ENCODE data around the gene FRA10AC1. TPM values are rescaled to one million over a fixed set of nuclear protein-coding genes. Genes with fewer than 3 reads are reported as not detected.

Gene FRA10AC1
- total RNA-seq, 1 experiment from 2014 or later = 12.4 TPM

- Histone ChIP-seq H3K23me2 (ENCODE audit: insufficient read length, low read depth, low read length, poor library complexity, severe bottlenecking) (no peaks in the 10 kb centered on the region), H3K27ac (ENCODE audit: insufficient read length, low read depth, low read length) (no peak overlapping the region), H3K18ac (ENCODE audit: insufficient read length, low read depth, low read length) (no peak overlapping the region), H3K14ac (ENCODE audit: insufficient read depth, low read length) (no peak overlapping the region), H3K4me2 (ENCODE audit: insufficient read depth, insufficient read length, low read length) (no peak overlapping the region), H3K9ac (ENCODE audit: extremely low read depth, insufficient read length, low read length) (no peak overlapping the region), H4K20me1 (ENCODE audit: control insufficient read depth, insufficient read depth, insufficient read length) (no peaks in the 10 kb centered on the region), H3K79me2 (ENCODE audit: insufficient read depth, low read length) (no peaks in the 10 kb centered on the region), H3K27me3 (ENCODE audit: insufficient read depth, low read length) (no peaks in the 10 kb centered on the region), H2BK15ac (ENCODE audit: low read depth, low read length) (no peak overlapping the region), H3K4me1 (ENCODE audit: insufficient read depth, low read length) (no peaks in the 10 kb centered on the region), H3K56ac (ENCODE audit: insufficient read length, low read depth, low read length) (no peak overlapping the region), H3K79me1 (ENCODE audit: insufficient read depth, low read depth, low read length, poor library complexity, severe bottlenecking) (no peaks in the 10 kb centered on the region), H2BK120ac (ENCODE audit: low read depth, low read length, poor library complexity, severe bottlenecking) (no peak overlapping the region), H3T11ph (ENCODE audit: low read length) (no peak overlapping the region), H2AK5ac (ENCODE audit: insufficient read length, low read length) (no peak overlapping the region), H2BK5ac (ENCODE audit: insufficient read length, low read length) (no peak overlapping the region), H3K4ac (ENCODE audit: low read depth, low read length) (no peak overlapping the region), H2BK20ac (ENCODE audit: low read depth, low read length, poor library complexity, severe bottlenecking) (no peak overlapping the region), H2AFZ (ENCODE audit: low read length) (no peak overlapping the region), H4K5ac (ENCODE audit: insufficient read length, low read depth, low read length) (no peak overlapping the region), H3K23ac (ENCODE audit: insufficient read length, low read depth, low read length) (no peak overlapping the region), H3K9me3 (ENCODE audit: control insufficient read depth, low read depth, low read length) (no peaks in the 10 kb centered on the region), H4K8ac (replicated peaks; ENCODE audit: insufficient read length, low read depth, low read length) (no peak overlapping the region), H2BK12ac (ENCODE audit: insufficient read length, low read depth, low read length) (no peak overlapping the region), H4K91ac (ENCODE audit: insufficient read length, low read depth, low read length) (no peak overlapping the region)
- Mint-ChIP-seq H3K27me3 (ENCODE audit: low read depth) (no peaks in the 10 kb centered on the region), H3K4me3 (no peak overlapping the region), H3K4me1 (no peaks in the 10 kb centered on the region), H3K27ac (no peak overlapping the region), H3K36me3 (ENCODE audit: insufficient read depth in 1 of 3, low read depth in 3 of 3) (peaks cover 2 to 34% (median 23%) of the 10 kb centered on the region in 3 experiments; a peak in 5 of 7 replicates), H3K9me3 (no peaks in the 10 kb centered on the region)
- no peak for DNase-seq
- no peak for TF ChIP-seq CTCF (conservative IDR thresholded peaks at IDR 0.05)
Measured at GRCh38 chr10:93670372-93670771, 32.0 kb downstream of the FRA10AC1 start.
